Stimulated activated CD4-positive, alpha-beta T cell treated with anti-CD3 and anti-CD28 coated beads, Interleukin-1b, Interleukin-23, amount 100 ng/mL, for 1 hour (primary cell): ENCODE results near the gene TMEM125.

Source experiments
- DNase-seq, 2 donors: peaks; one replicate each; pipeline ENCODE4 v3.0.0-alpha.2; 2020; ENCODE audit warnings: low read depth in 2 of 2

Gene TMEM125

DNA sequence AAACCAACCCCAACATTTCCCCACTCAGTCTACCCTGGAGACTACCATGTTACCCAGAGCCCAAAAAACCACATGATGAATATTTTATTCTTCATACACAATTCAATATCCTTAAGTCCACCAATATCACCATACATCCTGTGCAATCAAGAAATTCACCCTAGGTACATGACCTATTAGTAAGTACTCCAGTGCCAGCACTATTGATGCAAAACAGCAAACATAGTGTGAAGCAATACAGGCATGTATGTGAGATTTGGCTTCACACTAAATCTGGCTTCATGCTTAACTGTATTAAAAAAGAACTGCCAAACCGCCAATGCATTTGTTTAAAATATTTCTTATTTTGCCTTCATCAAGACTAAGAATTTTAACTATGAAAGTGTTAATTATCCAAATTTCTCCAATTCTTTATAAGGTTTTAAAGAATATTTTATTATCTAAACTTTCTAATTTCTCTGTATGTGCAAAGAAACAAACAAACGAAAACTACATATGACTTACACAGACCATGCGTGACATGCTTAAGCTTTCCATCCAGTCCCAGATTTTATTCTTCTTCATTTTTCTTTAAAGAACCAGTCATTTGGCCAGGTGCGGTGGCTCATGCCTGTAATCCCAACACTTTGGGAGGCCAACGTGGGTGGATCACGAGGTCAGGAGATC, 22.4 kb upstream of the TMEM125 start:
- DNase-seq = no peak

DNA sequence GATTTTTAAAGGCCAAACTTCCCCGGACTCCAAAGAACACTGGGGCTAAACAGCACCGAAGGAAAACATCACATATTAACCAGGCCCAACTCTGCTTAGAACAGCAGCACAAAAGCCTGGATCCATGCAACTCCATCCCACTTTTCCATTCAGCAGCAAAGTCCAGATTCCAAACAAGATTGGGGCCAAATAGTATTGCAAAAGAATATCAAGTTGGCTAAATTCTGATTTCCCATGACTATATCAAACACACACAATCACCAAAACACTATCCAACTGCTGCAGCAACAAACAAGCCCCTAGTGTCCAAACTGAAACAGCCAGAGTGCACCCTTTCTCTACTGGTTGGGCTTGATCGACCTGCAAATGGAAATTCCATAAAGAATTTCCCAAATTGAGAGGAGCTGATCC, 19.4 kb upstream of the TMEM125 start:
- DNase-seq = no peak

DNA sequence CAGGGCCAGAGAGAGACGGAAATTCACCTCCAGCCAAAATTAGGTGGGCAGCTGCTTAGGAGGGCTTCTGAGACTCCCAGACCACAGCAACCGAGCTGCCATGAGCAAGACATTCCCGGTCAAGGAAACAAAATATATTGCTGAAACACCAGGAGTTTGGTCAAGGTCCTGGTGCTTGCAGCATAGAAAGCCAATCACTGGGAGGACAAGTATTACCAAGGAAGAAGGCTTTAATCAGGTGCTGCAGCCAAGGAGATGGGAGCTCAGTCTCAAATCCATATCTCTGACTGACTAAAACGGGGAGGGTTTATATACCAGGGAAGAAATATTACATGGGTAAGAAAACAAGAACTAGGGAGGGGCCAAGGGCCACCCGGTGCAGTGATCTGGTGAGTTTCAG, 18.8 kb upstream of the TMEM125 start:
- DNase-seq = no peak

GRCh38 chr1:43252225-43252624, 17.6 kb upstream of the TMEM125 start:
- DNase-seq = no peak

DNA sequence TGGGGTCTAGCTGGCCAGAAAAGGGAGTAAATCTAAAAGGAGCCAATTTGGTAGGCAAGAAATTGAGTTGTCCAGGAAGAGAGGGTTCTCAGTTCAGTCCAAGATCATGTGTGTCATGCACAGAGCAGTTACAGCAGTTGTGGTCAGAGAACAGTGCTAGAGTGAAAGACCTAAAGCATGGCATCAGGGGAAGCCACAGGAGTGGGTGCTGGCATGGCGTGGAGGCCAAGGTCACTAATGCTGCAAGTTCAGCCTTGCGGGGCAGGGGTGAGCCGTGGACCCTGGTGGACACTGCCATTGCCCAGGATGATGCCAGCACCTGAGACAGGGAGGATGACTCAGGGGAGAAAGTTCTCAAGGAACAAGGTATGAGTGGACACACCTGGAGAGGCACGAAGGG, 16.6 kb upstream of the TMEM125 start:
- no peak for DNase-seq

GRCh38 chr1:43253876-43254275, 15.9 kb upstream of the TMEM125 start:
- no peak for DNase-seq

GRCh38 chr1:43255438-43256210, 14.2 kb upstream of the TMEM125 start:
- no peak for DNase-seq

- no peak for DNase-seq
Measured at GRCh38 chr1:43256675-43257570, 12.9 kb upstream of the TMEM125 start.

DNA sequence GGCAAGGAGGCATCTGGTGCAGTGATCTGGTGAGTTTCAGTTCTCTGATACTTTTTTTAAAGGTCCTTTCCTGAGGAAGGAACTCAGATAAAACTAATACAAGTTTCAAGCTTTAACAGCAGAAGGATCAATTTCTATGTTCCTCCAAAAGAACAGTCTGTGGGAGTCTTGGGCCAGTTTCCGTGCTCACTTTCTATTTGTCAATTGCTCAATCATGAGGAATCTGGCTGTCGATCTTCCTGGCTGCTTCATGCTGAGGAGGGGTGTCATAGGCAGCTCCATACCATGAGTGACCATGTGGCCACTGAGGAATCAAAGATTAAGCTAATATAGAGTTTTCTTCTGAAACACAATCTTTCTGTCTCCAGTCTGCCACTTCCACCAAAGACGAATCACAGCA, 11.4 kb upstream of the TMEM125 start:
- DNase-seq = no peak

GRCh38 chr1:43265431-43265830, 4.4 kb upstream of the TMEM125 start:
- DNase-seq = no peak

DNA sequence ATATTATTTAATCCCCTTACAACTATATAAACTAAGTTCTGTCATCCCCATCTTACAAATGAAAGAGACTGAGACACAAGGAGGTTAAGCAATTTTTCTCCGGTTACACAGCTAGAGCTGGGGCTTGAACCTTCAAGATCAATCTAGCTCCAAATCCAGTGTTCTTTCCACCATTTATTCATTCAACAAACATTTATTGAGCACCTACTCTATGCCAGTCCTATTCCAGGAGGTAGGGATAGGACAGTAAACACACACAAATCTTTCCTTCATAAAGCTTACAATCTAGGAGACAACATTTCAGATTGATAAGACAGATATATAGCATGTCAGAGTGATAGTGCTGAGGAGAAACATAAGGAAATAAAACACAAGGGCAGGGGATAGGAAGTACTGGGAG, 2.9 kb upstream of the TMEM125 start:
- no peak for DNase-seq

DNA sequence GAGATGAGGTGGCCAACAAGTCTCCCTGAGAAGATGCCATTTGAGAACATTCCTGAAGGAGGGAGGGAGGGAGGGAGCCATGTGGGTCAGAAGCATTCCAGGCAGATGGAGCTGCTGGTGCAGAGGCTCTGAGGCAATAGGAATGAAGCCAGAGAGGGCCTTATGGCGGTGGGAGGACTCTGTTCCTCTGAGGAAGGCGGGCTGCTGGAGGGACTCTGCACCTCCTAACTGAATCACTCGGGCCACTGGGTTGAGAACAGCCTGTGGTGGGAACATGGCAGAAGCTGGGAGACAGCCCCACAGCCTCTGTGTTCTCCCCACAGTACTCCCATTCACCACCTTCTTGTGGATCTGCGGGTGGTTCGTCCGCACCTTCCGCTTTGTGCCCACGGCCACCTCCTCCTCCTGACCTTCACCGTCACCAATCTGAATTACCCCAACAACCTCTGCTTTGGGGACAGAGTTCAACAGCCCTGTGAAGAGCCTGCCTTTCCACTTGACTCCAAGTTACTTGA, 2.4 kb upstream of the TMEM125 start:
- DNase-seq = no peak

DNA sequence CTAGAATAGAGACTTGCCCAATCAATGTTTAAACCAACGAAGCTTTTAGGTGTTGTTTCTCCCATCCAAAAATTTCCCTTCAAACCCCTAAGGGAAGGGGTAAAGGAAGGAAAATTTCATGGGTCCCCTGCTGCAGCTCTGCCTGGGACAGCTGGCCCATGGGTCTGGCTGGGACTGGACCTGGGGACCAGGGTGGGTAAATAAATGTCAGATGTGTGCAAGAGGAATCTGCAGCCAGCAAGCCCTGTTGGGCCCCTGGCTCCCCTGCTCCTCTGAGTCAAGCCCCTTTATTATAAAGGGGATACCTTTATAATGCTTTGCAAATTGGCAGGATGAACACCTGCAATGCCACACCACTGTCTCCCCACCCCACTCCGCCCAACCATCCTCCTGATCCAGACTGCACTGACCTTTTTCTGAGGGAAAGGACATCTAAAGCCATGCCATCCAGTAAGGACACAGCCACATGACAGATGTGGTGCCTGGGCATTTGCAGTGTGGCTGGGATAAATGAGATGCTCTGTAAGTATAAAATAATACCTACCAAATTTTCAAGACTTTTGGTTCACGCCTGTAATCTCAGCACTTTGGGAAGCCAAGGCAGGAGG, 1.9 kb upstream of the TMEM125 start:
- no peak for DNase-seq

GRCh38 chr1:43270421-43271095, 775 bp downstream of the TMEM125 start:
- no peak for DNase-seq

DNA sequence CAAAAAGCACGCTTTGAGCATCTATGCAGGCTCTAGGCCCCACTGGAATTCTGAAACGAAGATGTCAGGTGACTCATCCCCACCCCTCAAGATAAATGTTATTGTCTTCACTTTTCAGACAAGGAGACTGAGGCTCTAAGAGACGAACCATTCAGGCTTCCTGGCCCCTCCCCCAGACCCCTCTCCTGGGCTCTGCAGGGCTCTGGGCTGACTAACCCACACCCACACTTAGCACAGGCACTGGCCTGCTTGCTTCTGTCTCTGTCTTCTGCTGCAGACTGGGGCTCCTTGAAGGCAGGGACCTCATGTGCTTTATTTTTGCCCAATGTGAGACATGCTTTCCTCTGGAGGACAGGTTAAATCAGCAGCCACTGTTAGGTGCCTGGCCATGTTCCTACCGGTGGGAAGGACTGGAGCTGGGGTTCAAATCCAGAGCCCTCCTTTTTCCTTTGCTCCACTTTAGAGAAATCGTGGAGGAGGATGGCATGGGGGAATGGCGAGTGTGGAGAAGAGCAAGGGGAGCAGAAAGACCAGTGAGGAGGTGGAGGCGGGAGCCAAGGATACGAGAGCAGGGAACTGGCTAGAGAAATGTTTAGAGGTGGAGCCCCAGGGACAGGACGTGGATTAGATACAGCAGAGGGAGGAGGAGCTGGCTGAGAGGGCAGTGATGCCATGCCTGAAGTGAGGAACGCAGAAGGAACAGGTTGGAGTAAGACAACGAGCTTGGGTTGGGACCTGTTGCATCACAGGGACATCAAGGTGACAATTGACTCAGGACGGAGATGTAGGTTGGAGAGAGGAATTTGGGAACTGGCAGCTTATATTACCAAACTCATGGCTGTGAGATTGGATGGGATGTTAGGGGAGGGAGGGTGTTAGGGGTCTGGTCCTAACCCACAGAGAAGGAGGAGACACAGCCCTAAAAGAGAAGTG, 1.7 kb downstream of the TMEM125 start:
- DNase-seq = no peak

GRCh38 chr1:43272161-43272560, 2.4 kb downstream of the TMEM125 start:
- no peak for DNase-seq

DNA sequence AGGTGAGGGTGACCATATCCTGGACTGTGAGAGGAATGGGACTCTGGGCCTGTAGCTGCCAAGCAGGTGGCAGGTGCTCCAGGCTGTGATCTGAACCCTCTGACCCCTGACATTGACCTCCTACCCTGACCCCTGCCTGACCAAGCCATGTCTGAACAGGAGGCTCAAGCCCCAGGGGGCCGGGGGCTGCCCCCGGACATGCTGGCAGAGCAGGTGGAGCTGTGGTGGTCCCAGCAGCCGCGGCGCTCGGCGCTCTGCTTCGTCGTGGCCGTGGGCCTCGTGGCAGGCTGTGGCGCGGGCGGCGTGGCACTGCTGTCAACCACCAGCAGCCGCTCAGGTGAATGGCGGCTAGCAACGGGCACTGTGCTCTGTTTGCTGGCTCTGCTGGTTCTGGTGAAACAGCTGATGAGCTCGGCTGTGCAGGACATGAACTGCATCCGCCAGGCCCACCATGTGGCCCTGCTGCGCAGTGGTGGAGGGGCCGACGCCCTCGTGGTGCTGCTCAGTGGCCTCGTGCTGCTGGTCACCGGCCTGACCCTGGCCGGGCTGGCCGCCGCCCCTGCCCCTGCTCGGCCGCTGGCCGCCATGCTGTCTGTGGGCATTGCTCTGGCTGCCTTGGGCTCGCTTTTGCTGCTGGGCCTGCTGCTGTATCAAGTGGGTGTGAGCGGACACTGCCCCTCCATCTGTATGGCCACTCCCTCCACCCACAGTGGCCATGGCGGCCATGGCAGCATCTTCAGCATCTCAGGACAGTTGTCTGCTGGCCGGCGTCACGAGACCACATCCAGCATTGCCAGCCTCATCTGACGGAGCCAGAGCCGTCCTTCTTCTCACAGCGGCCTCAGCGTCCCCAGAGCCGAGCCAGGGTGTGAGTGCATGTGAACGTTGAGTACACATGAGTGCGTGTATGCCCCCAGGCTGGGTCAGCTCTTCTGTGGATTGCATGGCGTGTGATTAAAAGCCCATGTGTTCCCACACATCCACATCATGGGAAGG, 3.1 kb downstream of the TMEM125 start:
- DNase-seq = no peak

DNA sequence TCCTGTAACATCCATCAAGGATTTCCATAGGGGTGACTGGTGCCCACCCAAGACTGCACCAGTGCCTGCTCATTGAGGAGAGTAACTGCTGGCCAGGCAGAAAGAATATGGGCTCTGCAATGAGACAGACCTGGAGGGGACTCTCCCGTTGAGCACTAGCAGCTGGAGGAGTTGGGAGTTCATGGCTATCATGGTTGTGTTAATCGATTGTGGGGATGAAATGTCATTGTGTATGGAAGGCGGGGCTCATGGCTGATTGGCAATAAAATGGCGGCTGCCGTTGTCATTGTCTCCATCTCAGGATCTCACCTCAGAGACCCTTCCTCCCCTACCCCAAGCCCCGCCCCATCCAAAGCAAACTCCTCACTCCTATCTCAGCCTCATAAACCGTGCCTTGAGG, 3.9 kb downstream of the TMEM125 start:
- DNase-seq = no peak
